CD14-positive monocyte (primary cell): ENCODE data around the gene DNAJC28. TPM values are rescaled to one million over a fixed set of nuclear protein-coding genes. Genes with fewer than 3 reads are reported as not detected.

ENCODE experiments used
- DNase-seq, 3 donors: peaks; one replicate each; pipeline ENCODE4 v3.0.0-alpha.2; 2011 to 2022
- H2AFZ ChIP-seq: 2 replicates; pipeline ENCODE4 v1.6.0; 2012; ENCODE audit warnings: mild to moderate bottlenecking, low read depth, low read length, inconsistent platforms; ENCODE audit not compliant: insufficient read depth, poor library complexity, severe bottlenecking
- H3K27ac ChIP-seq, 2 donors: 1 replicate in 1 of 2; 2 replicates in 1 of 2; pipeline ENCODE4 v1.5.1; 2012 to 2013; ENCODE audit warnings: low read length in 2 of 2, control low read depth in 1 of 2, inconsistent platforms in 1 of 2, low read depth in 1 of 2, mild to moderate bottlenecking in 1 of 2
- H3K27me3 ChIP-seq, 2 donors: one replicate each; pipeline versions ENCODE4 v1.6.0 to v1.6.1; 2011 to 2013; ENCODE audit warnings: low read length in 2 of 2; ENCODE audit not compliant: control insufficient read depth in 2 of 2, insufficient read depth in 2 of 2
- H3K36me3 ChIP-seq, 2 donors: replicated peaks in 1 of 2; 1 replicate in 1 of 2; 2 replicates in 1 of 2; pipeline versions ENCODE4 v1.5.1 to v1.6.1; 2012 to 2013; ENCODE audit warnings: low read length in 2 of 2, control low read depth in 1 of 2, inconsistent platforms in 1 of 2, mild to moderate bottlenecking in 1 of 2; ENCODE audit not compliant: insufficient read depth in 2 of 2, control insufficient read depth in 1 of 2
- H3K4me1 ChIP-seq, 2 donors: 1 replicate in 1 of 2; 2 replicates in 1 of 2; pipeline versions ENCODE4 v1.5.1 to v1.6.1; 2012 to 2013; ENCODE audit warnings: low read length in 2 of 2, control low read depth in 1 of 2, inconsistent platforms in 1 of 2, mild to moderate bottlenecking in 1 of 2, moderate library complexity in 1 of 2; ENCODE audit not compliant: insufficient read depth in 2 of 2, control insufficient read depth in 1 of 2
- H3K4me2 ChIP-seq: replicated peaks from 2 replicates; pipeline ENCODE3; 2012; ENCODE audit warnings: low read length, moderate library complexity, mild to moderate bottlenecking; ENCODE audit not compliant: poor library complexity, severe bottlenecking; ENCODE audit errors: extremely low read depth
- H3K4me3 ChIP-seq, 3 experiments: fragments of 200-600 bp in 1 of 3; sonication (generic) in 1 of 3; replicated peaks in 1 of 3; 1 replicate in 2 of 3; 2 replicates in 1 of 3; pipeline ENCODE4 v1.5.1; 2011 to 2013; ENCODE audit warnings: low read length in 3 of 3, mild to moderate bottlenecking in 3 of 3, control low read depth in 2 of 3, low read depth in 2 of 3, inconsistent platforms in 1 of 3, moderate library complexity in 1 of 3
- H3K79me2 ChIP-seq: 2 replicates; pipeline ENCODE4 v1.6.0; 2012; ENCODE audit warnings: mild to moderate bottlenecking, control low read depth, inconsistent platforms, low read length, moderate library complexity; ENCODE audit not compliant: insufficient read depth
- H3K9ac ChIP-seq: 2 replicates; pipeline ENCODE4 v1.6.0; 2017; ENCODE audit warnings: low read length, mild to moderate bottlenecking; ENCODE audit not compliant: insufficient read depth, poor library complexity, severe bottlenecking
- H3K9me3 ChIP-seq, 2 donors: replicated peaks in 1 of 2; 1 replicate in 1 of 2; 2 replicates in 1 of 2; pipeline versions ENCODE4 v1.5.1 to v1.6.1; 2012 to 2013; ENCODE audit warnings: low read length in 2 of 2, control low read depth in 1 of 2; ENCODE audit not compliant: control insufficient read depth in 1 of 2, insufficient read depth in 1 of 2
- H4K20me1 ChIP-seq: 2 replicates; pipeline ENCODE4 v1.6.0; 2012; ENCODE audit warnings: mild to moderate bottlenecking, low read length, control low read depth, moderate library complexity; ENCODE audit not compliant: insufficient read depth
- H3K27ac Mint-ChIP-seq, 7 donors: one replicate each; pipeline ENCODE4 v1.8.0; 2020; ENCODE audit warnings: mild to moderate bottlenecking in 7 of 7, mixed read lengths in 7 of 7, moderate library complexity in 6 of 7, inconsistent platforms in 2 of 7
- H3K27me3 Mint-ChIP-seq, 3 donors: one replicate each; pipeline ENCODE4 v1.8.0; 2021 to 2022; ENCODE audit warnings: low read depth in 3 of 3, mild to moderate bottlenecking in 3 of 3, mixed read lengths in 3 of 3, moderate library complexity in 3 of 3, inconsistent platforms in 1 of 3
- H3K36me3 Mint-ChIP-seq, 2 donors: one replicate each; pipeline ENCODE4 v1.8.0; 2020; ENCODE audit warnings: mixed read lengths in 2 of 2, inconsistent platforms in 1 of 2, mild to moderate bottlenecking in 1 of 2
- H3K4me1 Mint-ChIP-seq: one replicate; pipeline ENCODE4 v1.8.0; 2020; ENCODE audit warnings: mild to moderate bottlenecking, mixed read lengths
- H3K4me3 Mint-ChIP-seq, 2 donors: one replicate each; pipeline ENCODE4 v1.8.0; 2020; ENCODE audit warnings: mild to moderate bottlenecking in 2 of 2, mixed read lengths in 2 of 2, moderate library complexity in 1 of 2
- H3K9me3 Mint-ChIP-seq, 7 donors: one replicate each; pipeline ENCODE4 v1.8.0; 2020 to 2022; ENCODE audit warnings: mixed read lengths in 7 of 7, mild to moderate bottlenecking in 6 of 7, moderate library complexity in 6 of 7, inconsistent platforms in 2 of 7
- CTCF ChIP-seq: fragments of 200-600 bp; IDR thresholded peaks from one replicate; pipeline ENCODE4 v1.8.0; 2022; ENCODE audit warnings: antibody characterized with exemption, mild to moderate bottlenecking
- WGBS: methylation state at CpG from one replicate; pipeline ENCODE4 v1.1.5; 2013; ENCODE audit warnings: missing lambda C conversion rate; ENCODE audit not compliant: insufficient coverage; 5-methylcytosine and 5-hydroxymethylcytosine counted together
- intact Hi-C, 2 donors: fragments of 100-400 bp; cut with micrococcal nuclease; formaldehyde crosslinking; loops; one replicate each; pipeline versions ENCODE4 v1.15.0 to v1.15.1; 2023
- polyA plus RNA-seq, 3 donors: library from polyadenylated mRNA; depleted of rRNA in 1 of 3; unstranded in 2 of 3; stranded (reverse) in 1 of 3; fragments of 300-500 nt in 2 of 3; fragments of >200 nt in 1 of 3; fragmentation: Illumina TruSeq in 2 of 3; gene quantifications; 1 replicate in 2 of 3; 2 replicates in 1 of 3; pipeline ENCODE4 v1.2.3, GENCODE V29; 2012 to 2021

The DNAJC28 gene
- polyA plus RNA-seq, 3 donors = 0.21 to 1.1 (median 0.26) TPM

- 61% methylated on average over 4 of the region's 4 CpGs for WGBS
- Histone ChIP-seq H3K27ac (no peak overlapping the region), H3K79me2 (no peaks in the 10 kb centered on the region), H3K9me3 (no peaks in the 10 kb centered on the region), H4K20me1 (no peaks in the 10 kb centered on the region), H2AFZ (no peak overlapping the region), H3K4me2 (no peak overlapping the region), H3K36me3 (no peaks in the 10 kb centered on the region), H3K9ac (no peak overlapping the region), H3K4me1 (peaks cover 23 to 29% of the 10 kb centered on the region in 2 donors), H3K27me3 (no peaks in the 10 kb centered on the region), H3K4me3 (no peak overlapping the region)
- H3K27me3 Mint-ChIP-seq = peaks cover 1 to 11% (median 3%) of the 10 kb centered on the region in 3 donors
- H3K27ac Mint-ChIP-seq = no peak overlapping the region
- DNase-seq = no peak
- intact Hi-C loops = no loop called here
- H3K36me3 Mint-ChIP-seq = no peaks in the 10 kb centered on the region
- H3K4me3 Mint-ChIP-seq = no peak overlapping the region
- H3K4me1 Mint-ChIP-seq = peaks cover 21% of the 10 kb centered on the region
- TF ChIP-seq CTCF = no peak
- no peaks in the 10 kb centered on the region for H3K9me3 Mint-ChIP-seq
These were observed 4.2 kb upstream of the DNAJC28 start for GRCh38 chr21:33495743-33496142.

GRCh38 chr21:33493756-33494155, 2.2 kb upstream of the DNAJC28 start:
- intact Hi-C loops = no loop called here
- H3K9me3 Mint-ChIP-seq = no peaks in the 10 kb centered on the region
- Histone ChIP-seq H3K27ac (peak overlapping the region in 1 of 2 donors; percentile 20), H3K4me1 (peaks cover 23 to 29% of the 10 kb centered on the region in 2 donors), H3K9ac (no peak overlapping the region), H3K9me3 (no peaks in the 10 kb centered on the region), H4K20me1 (no peaks in the 10 kb centered on the region), H2AFZ (no peak overlapping the region), H3K79me2 (no peaks in the 10 kb centered on the region), H3K27me3 (no peaks in the 10 kb centered on the region), H3K4me2 (no peak overlapping the region), H3K36me3 (no peaks in the 10 kb centered on the region), H3K4me3 (no peak overlapping the region)
- no peak for DNase-seq
- no CpG with 5 or more reads among the region's 3 CpGs for WGBS
- peaks cover 1 to 11% (median 3%) of the 10 kb centered on the region in 3 donors for H3K27me3 Mint-ChIP-seq
- H3K27ac Mint-ChIP-seq = no peak overlapping the region
- H3K36me3 Mint-ChIP-seq = no peaks in the 10 kb centered on the region
- peaks cover 22% of the 10 kb centered on the region for H3K4me1 Mint-ChIP-seq
- no peak overlapping the region for H3K4me3 Mint-ChIP-seq
- TF ChIP-seq CTCF = no peak
